ENCODE results near the gene FBXL22.

Gene FBXL22

DNA sequence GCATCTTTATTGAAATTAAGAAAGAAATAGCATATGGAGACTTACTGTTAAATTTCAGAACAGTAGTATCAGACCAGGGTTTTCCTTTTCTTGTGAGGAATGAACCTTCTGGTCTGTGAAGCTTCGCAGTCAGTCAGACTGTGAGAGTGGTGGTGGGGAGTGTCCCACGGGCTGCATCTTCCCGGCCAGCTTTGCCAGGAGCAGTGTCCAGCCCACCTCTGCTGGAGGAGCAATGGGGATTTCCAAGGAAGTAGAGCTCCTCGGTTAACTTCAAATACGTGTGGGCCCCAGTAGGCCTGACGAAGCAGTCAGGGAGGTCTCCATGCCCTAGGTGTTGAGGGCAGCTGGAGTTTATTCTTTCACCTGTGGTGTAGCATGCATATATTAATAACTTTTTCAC is 40.9 kb upstream of the FBXL22 start:
- Histone ChIP-seq H3K27me3 (ENCODE audit: insufficient read depth, low read depth, severe bottlenecking) (no peaks in the 10 kb centered on the region), H3K36me3 (peaks cover 33% of the 10 kb centered on the region), H3K9me3 (ENCODE audit: severe bottlenecking) (no peaks in the 10 kb centered on the region), H3K4me3 (ENCODE audit: low read depth, low read length) (no peak overlapping the region), H3K27ac (no peak overlapping the region)
- no peak for DNase-seq
- TF ChIP-seq, protein P1, sequence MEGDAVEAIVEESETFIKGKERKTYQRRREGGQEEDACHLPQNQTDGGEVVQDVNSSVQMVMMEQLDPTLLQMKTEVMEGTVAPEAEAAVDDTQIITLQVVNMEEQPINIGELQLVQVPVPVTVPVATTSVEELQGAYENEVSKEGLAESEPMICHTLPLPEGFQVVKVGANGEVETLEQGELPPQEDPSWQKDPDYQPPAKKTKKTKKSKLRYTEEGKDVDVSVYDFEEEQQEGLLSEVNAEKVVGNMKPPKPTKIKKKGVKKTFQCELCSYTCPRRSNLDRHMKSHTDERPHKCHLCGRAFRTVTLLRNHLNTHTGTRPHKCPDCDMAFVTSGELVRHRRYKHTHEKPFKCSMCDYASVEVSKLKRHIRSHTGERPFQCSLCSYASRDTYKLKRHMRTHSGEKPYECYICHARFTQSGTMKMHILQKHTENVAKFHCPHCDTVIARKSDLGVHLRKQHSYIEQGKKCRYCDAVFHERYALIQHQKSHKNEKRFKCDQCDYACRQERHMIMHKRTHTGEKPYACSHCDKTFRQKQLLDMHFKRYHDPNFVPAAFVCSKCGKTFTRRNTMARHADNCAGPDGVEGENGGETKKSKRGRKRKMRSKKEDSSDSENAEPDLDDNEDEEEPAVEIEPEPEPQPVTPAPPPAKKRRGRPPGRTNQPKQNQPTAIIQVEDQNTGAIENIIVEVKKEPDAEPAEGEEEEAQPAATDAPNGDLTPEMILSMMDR (IDR thresholded peaks at IDR 0.05; ENCODE audit: low read depth, low read length) = no peak

DNA sequence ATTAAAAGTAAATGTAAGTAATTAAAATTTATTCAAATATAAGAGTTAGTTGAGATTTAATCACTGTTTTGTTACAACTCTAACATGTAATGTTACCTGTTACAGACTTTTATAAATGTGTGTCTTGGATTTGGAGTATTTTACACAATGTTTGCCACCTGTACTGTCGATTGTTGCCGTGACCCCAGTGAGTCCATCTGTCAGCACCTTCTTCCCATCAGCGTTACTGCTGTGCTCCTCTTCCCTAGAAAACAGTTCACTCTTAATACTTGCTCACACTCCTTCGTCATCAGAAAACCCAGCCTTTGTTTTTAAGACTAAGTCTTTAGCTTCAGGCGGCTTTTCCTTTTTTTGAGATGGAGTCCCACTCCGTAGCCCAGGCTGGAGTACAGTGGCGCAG is 40.5 kb upstream of the FBXL22 start:
- Histone ChIP-seq H3K4me3 (ENCODE audit: low read depth, low read length) (no peak overlapping the region), H3K27me3 (ENCODE audit: insufficient read depth, low read depth, severe bottlenecking) (no peaks in the 10 kb centered on the region), H3K36me3 (peaks cover 38% of the 10 kb centered on the region), H3K27ac (no peak overlapping the region), H3K9me3 (ENCODE audit: severe bottlenecking) (no peaks in the 10 kb centered on the region)
- no peak for DNase-seq
- TF ChIP-seq, protein P1 (IDR thresholded peaks at IDR 0.05; ENCODE audit: low read depth, low read length) = no peak

DNA sequence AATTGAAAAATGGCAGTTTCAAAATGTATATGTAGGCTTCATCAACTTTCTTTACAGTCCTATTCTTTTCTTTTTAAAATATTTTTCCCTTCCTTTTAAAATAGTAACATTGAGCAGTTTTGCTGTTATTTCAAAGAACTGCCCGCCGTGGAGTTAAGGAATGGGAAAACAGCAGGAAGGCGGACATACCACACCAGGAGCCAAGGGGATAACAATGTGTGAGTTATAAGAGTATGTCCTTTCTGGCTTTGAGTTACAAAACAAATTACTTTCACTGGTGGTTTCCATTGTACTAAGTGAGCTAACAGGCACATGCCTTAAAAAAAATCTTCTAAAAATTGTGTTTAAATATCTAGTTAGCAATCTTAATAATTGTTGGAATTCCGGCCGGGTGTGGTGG is 37.4 kb upstream of the FBXL22 start:
- no peak overlapping the region for H3K27ac ChIP-seq
- TF ChIP-seq, protein P1 (IDR thresholded peaks at IDR 0.05; ENCODE audit: low read depth, low read length) = no peak
- H3K27me3 ChIP-seq (ENCODE audit: insufficient read depth, low read depth, severe bottlenecking) = no peaks in the 10 kb centered on the region
- no peaks in the 10 kb centered on the region for H3K9me3 ChIP-seq (ENCODE audit: severe bottlenecking)
- peaks cover 57% of the 10 kb centered on the region for H3K36me3 ChIP-seq
- DNase-seq = no peak
- H3K4me3 ChIP-seq (ENCODE audit: low read depth, low read length) = no peak overlapping the region

DNA sequence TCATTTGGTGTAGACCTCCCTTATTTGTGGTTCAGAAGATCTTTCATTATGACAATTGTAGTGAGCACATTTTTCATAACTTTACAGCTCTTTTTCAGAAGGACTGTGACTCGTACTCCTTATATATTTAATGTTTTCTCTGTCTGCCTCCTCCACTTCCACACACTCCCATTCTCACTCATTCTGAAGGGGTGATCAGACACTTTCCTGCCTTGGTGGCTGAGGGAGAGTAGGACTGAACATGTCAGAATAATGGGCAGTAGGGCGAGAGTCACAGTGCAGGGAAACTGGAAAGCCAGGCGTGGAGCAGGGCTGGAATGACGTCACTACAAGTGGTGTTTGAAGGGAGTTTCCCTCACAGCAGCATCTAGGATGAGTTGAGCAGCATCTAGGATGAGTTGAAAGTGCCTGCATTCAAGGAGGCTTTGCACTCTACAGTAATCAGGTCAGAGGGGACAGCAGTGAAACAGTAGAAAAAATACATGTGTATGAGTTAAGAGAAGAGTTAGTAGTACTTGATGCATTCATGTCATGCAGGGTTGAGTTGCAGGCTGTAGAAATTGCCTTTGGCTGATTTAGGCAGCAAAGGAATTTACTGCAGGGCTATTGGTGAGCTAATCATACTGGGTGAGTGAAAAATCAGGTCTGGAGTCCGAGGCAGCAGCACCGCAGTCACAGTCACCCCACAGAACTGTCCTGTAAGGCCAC is 36.3 kb upstream of the FBXL22 start:
- Histone ChIP-seq H3K4me3 (ENCODE audit: low read depth, low read length) (no peak overlapping the region), H3K9me3 (ENCODE audit: severe bottlenecking) (no peaks in the 10 kb centered on the region), H3K27me3 (ENCODE audit: insufficient read depth, low read depth, severe bottlenecking) (no peaks in the 10 kb centered on the region), H3K27ac (no peak overlapping the region), H3K36me3 (peaks cover 69% of the 10 kb centered on the region)
- TF ChIP-seq, protein P1 (IDR thresholded peaks at IDR 0.05; ENCODE audit: low read depth, low read length) = no peak
- DNase-seq = no peak

DNA sequence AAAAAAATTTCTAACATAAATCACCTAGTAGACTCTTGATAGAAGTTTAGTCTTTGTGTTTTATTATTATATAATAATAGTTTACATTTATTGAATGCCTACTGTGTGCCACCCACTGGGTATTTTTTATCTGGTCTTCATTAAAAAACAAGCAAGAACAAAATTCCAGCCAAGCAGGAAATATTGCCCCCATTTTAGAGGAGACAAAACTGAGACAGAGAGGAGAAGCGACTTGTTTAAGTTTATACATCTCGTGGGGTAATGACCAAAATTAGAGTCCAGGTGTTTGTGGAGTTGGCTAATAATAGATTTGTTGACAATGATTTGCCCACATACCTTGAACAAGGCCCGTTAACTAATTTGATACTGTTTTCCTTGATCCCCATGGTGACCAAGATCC is 33.1 kb upstream of the FBXL22 start:
- TF ChIP-seq, protein P1 (IDR thresholded peaks at IDR 0.05; ENCODE audit: low read depth, low read length) = no peak
- no peak overlapping the region for H3K4me3 ChIP-seq (ENCODE audit: low read depth, low read length)
- peaks cover 82% of the 10 kb centered on the region for H3K36me3 ChIP-seq
- H3K27ac ChIP-seq = no peak overlapping the region
- H3K27me3 ChIP-seq (ENCODE audit: insufficient read depth, low read depth, severe bottlenecking) = no peaks in the 10 kb centered on the region
- H3K9me3 ChIP-seq (ENCODE audit: severe bottlenecking) = no peaks in the 10 kb centered on the region
- DNase-seq = no peak
